GF-D8 (cell line): ENCODE data around the gene ARFIP1.

Experiments used
- DNase-seq: peaks from one replicate; lab custom pipeline; 2025; lab: John Stamatoyannopoulos, UW

The ARFIP1 gene

GRCh38 chr4:152961773-152962115 is 182.0 kb downstream of the ARFIP1 start:
- DNase-seq, result no peak
